ENCODE results near the gene MCUR1.
A peak's percentile ranks its signal among the peaks of the same experiment; 100 is the strongest.

Gene MCUR1

DNA sequence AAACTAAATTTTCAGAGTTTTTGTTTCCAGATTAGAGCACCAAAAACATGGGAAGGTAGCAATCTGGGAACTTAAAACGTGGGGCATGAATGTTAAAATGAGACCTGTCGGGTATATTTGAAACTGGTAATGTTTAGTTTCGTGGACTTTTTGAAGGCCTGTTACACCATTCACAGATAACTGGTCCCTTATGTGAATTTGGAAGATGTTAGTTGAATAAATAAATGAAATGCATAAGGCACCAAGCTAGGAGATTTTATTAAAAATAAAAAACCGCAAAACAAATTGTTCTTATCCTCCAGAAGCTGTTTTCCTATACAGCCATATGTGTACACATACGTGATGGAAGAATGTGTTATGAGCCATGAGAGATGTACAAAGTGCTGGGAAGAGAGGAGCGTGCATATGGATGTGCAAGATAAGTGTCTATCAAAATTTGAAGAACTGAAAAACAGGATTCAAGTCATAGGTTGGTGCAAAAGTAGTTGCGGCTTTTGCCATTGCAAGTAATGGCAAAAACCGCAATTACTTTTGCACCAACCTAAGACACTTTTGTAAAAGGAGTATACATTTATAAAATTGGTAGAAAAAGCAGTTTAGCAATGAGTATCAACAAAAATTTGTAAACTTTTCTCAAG, 700 bp upstream of the MCUR1 start:
- H3K4me1 Mint-ChIP-seq = peaks cover 30% of the 10 kb centered on the region
- H3K36me3 Mint-ChIP-seq (ENCODE audit: insufficient read depth) = peaks cover 5% of the 10 kb centered on the region
- H3K9me3 Mint-ChIP-seq = no peaks in the 10 kb centered on the region
- peak overlapping the region; percentile 73 for H3K27ac Mint-ChIP-seq (ENCODE audit: low read depth)
- H3K27me3 Mint-ChIP-seq = no peaks in the 10 kb centered on the region
- H3K4me3 Mint-ChIP-seq = peak overlapping the region; percentile 81
- ATAC-seq (replicated peaks; ENCODE audit: extremely low read depth, poor library complexity, severe bottlenecking) (no peak), DNase-seq (ENCODE audit: low spot score in 2 of 2) (no peak)

DNA sequence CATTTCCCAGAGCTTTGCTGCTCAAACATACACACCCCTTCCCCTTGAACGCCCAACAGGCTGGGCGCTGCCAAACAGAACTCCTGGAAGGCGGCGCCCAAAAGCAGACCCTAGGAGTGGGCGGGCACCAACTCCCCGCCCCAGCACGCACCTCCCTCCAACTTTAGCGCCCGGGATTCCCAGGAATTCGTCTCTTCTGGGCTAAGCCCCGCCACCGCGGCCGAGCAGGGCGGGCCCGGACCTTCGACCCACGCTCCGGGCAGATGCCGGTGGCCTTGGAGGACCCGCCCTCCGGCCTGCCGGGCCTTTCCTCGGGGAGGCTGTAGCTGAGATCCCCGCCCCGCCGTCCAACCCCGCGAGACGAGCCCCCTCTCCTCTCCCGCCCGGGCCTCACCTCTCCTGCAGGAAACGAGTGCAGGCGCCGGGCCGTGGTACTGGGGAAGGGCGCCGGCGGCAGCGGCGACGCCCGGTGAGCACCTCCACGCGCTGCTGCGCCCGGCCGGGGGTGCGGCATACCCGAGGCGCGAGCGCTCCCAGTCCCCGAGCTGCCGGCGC, 659 bp downstream of the MCUR1 start:
- peaks cover 32% of the 10 kb centered on the region for H3K4me1 Mint-ChIP-seq
- DNase-seq (ENCODE audit: low spot score in 2 of 2) (peak; percentile 11 to 13), ATAC-seq (replicated peaks; ENCODE audit: extremely low read depth, poor library complexity, severe bottlenecking) (peak; percentile 12)
- H3K27me3 Mint-ChIP-seq = no peaks in the 10 kb centered on the region
- H3K9me3 Mint-ChIP-seq = no peaks in the 10 kb centered on the region
- H3K27ac Mint-ChIP-seq (ENCODE audit: low read depth) = peak overlapping the region; percentile 73
- peak overlapping the region; percentile 81 for H3K4me3 Mint-ChIP-seq
- H3K36me3 Mint-ChIP-seq (ENCODE audit: insufficient read depth) = peaks cover 7% of the 10 kb centered on the region

- Mint-ChIP-seq H3K27me3 (no peaks in the 10 kb centered on the region), H3K36me3 (ENCODE audit: insufficient read depth) (peaks cover 7% of the 10 kb centered on the region), H3K4me3 (peak overlapping the region; percentile 81), H3K27ac (ENCODE audit: low read depth) (no peak overlapping the region), H3K9me3 (no peaks in the 10 kb centered on the region), H3K4me1 (peaks cover 38% of the 10 kb centered on the region)
- DNase-seq (ENCODE audit: low spot score in 2 of 2) (no peak), ATAC-seq (replicated peaks; ENCODE audit: extremely low read depth, poor library complexity, severe bottlenecking) (no peak)
Measured at GRCh38 chr6:13813026-13813425, 1.3 kb downstream of the MCUR1 start.

DNA sequence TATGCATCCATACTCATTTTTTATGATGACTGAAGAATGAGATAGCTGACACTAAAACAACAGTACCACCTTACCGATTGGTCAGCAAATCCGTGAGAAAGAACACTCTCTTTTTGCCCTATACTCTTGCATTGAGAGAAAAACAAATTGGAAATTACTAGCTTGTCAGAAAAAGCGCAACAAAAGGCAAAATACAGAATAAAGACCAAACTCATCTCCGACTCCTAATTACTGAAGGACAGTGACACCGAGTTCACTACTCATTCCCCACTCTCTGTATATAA, 2.1 kb downstream of the MCUR1 start:
- Mint-ChIP-seq H3K27me3 (no peaks in the 10 kb centered on the region), H3K4me1 (peaks cover 42% of the 10 kb centered on the region), H3K4me3 (no peak overlapping the region), H3K27ac (ENCODE audit: low read depth) (no peak overlapping the region), H3K9me3 (no peaks in the 10 kb centered on the region), H3K36me3 (ENCODE audit: insufficient read depth) (peaks cover 7% of the 10 kb centered on the region)
- no peak for DNase-seq (ENCODE audit: low spot score in 2 of 2)
- ATAC-seq (replicated peaks; ENCODE audit: extremely low read depth, poor library complexity, severe bottlenecking) = no peak

- no peak overlapping the region for H3K27ac Mint-ChIP-seq (ENCODE audit: low read depth)
- H3K27me3 Mint-ChIP-seq = no peaks in the 10 kb centered on the region
- no peak overlapping the region for H3K4me3 Mint-ChIP-seq
- no peak for DNase-seq (ENCODE audit: low spot score in 2 of 2)
- ATAC-seq (replicated peaks; ENCODE audit: extremely low read depth, poor library complexity, severe bottlenecking) = no peak
- H3K4me1 Mint-ChIP-seq = peaks cover 42% of the 10 kb centered on the region
- peaks cover 7% of the 10 kb centered on the region for H3K36me3 Mint-ChIP-seq (ENCODE audit: insufficient read depth)
- H3K9me3 Mint-ChIP-seq = no peaks in the 10 kb centered on the region
Measured at GRCh38 chr6:13811627-13812358, 2.6 kb downstream of the MCUR1 start.

DNA sequence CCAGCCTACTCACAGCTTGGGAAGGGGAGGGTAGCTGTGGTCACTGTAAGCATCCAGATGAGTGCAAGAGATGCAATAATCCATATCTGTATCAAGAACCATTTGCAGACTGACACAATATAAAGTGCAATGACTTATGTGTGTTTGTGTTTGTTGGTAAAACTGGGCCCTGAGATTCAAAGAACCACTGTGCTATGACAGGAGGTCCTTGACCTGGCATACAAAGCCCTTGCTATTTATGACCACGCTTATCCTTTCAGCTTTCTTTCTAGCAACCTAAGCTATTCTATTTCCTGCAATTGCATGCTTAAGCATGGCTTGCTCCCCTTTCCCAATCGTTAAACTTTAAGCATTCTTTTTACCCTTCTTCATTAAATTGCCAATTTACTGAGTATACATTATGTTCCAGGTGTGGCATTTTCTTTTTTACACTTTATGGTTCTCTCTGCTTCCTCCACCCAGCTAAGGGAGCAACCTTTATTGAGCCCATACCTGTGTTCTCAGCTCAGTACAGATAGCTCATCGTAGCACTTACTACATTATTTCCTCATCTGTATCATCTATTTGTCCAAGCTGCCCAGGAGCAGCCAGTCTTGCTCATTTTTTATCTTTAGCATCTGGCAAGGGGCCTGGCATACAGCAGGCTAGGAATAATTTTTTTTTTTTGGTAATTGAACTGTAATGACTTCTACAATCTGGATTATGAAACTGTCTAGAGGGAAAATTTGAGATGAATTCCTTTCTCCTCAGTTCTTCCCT, 3.5 kb downstream of the MCUR1 start:
- ATAC-seq (replicated peaks; ENCODE audit: extremely low read depth, poor library complexity, severe bottlenecking) (no peak), DNase-seq (ENCODE audit: low spot score in 2 of 2) (no peak)
- H3K27ac Mint-ChIP-seq (ENCODE audit: low read depth) = no peak overlapping the region
- H3K4me1 Mint-ChIP-seq = peaks cover 42% of the 10 kb centered on the region
- H3K9me3 Mint-ChIP-seq = no peaks in the 10 kb centered on the region
- peaks cover 4% of the 10 kb centered on the region for H3K36me3 Mint-ChIP-seq (ENCODE audit: insufficient read depth)
- H3K4me3 Mint-ChIP-seq = no peak overlapping the region
- H3K27me3 Mint-ChIP-seq = no peaks in the 10 kb centered on the region

DNA sequence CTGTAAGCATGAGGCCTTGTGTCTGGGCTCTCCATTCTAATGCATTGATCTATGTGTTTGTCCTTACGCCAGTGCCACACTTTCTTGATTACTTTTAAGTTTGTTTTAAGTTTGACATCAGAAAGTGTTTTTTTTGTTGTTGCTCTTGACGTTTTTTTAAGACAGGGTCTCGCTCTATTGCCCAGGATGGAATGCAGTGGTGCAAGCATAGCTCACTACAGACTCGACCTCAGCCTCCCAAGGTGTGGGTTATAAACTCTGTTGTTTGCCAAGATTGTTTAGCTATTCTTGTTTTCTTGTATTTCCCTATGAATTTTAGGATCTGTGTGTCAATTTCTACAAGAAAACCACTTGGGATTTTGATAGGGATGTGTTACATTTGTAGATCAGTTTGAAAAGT, 5.6 kb downstream of the MCUR1 start:
- Mint-ChIP-seq H3K27ac (ENCODE audit: low read depth) (no peak overlapping the region), H3K36me3 (ENCODE audit: insufficient read depth) (peaks cover 19% of the 10 kb centered on the region)

DNA sequence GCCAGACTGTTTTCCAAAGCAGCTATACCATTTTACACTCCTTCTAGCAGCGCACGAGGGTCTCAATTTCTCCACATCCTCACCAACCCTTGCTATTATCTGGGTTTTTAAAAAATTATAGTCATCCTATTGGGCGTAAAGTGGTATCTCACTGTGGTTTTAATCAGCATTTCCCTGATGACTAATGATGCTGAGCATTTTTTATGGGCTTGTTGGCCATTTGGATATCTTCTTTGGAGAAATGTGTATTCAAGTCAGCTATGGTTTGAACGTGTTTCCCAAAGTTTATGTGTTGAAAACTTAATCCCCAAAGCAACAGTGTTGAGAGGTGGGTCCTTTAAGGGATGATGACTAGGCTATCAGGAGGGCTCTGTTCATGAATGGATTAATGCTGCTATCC, 6.7 kb downstream of the MCUR1 start:
- Mint-ChIP-seq H3K36me3 (ENCODE audit: insufficient read depth) (peaks cover 25% of the 10 kb centered on the region), H3K9me3 (no peaks in the 10 kb centered on the region), H3K4me3 (no peak overlapping the region), H3K27ac (ENCODE audit: low read depth) (no peak overlapping the region), H3K27me3 (no peaks in the 10 kb centered on the region), H3K4me1 (peaks cover 29% of the 10 kb centered on the region)
- ATAC-seq (replicated peaks; ENCODE audit: extremely low read depth, poor library complexity, severe bottlenecking) (no peak), DNase-seq (ENCODE audit: low spot score in 2 of 2) (no peak)

More for the DNA sequence above, 5.6 kb downstream of the MCUR1 start:
- no peak for ATAC-seq (replicated peaks; ENCODE audit: extremely low read depth, poor library complexity, severe bottlenecking)
- Mint-ChIP-seq H3K9me3 (no peaks in the 10 kb centered on the region), H3K27me3 (no peaks in the 10 kb centered on the region), H3K4me1 (peaks cover 38% of the 10 kb centered on the region), H3K4me3 (no peak overlapping the region)
- no peak for DNase-seq (ENCODE audit: low spot score in 2 of 2)

GRCh38 chr6:13803581-13803980, 10.8 kb downstream of the MCUR1 start:
- H3K4me3 Mint-ChIP-seq = no peak overlapping the region
- ATAC-seq (replicated peaks; ENCODE audit: extremely low read depth, poor library complexity, severe bottlenecking) = no peak
- peaks cover 9% of the 10 kb centered on the region for H3K4me1 Mint-ChIP-seq
- no peaks in the 10 kb centered on the region for H3K27me3 Mint-ChIP-seq
- H3K9me3 Mint-ChIP-seq = no peaks in the 10 kb centered on the region
- DNase-seq (ENCODE audit: low spot score in 2 of 2) = no peak
- peaks cover 42% of the 10 kb centered on the region for H3K36me3 Mint-ChIP-seq (ENCODE audit: insufficient read depth)
- H3K27ac Mint-ChIP-seq (ENCODE audit: low read depth) = no peak overlapping the region

GRCh38 chr6:13800615-13801014, 13.7 kb downstream of the MCUR1 start:
- H3K4me1 Mint-ChIP-seq = no peaks in the 10 kb centered on the region
- H3K4me3 Mint-ChIP-seq = no peak overlapping the region
- peaks cover 46% of the 10 kb centered on the region for H3K36me3 Mint-ChIP-seq (ENCODE audit: insufficient read depth)
- DNase-seq (ENCODE audit: low spot score in 2 of 2) = no peak
- ATAC-seq (replicated peaks; ENCODE audit: extremely low read depth, poor library complexity, severe bottlenecking) = no peak
- H3K27ac Mint-ChIP-seq (ENCODE audit: low read depth) = no peak overlapping the region
- H3K9me3 Mint-ChIP-seq = no peaks in the 10 kb centered on the region
- H3K27me3 Mint-ChIP-seq = no peaks in the 10 kb centered on the region

DNA sequence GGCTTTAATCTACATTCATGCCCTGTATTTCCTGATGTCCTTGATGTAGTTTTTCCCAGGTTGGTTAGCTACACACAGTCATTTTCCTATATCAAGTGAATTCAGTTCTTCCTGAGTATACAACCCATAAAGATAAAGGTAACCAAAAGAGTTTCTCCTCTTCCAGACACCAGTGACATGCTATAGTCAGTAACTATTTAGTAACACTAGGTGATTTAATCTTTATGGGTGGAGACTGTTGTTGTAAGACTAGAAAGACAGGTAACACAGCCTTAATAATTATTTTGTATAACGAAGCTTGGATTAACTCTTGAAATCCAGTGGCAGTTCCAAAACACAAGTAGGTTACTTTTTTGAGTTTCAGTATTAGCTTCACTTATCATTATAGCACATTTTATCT, 17.6 kb downstream of the MCUR1 start:
- H3K36me3 Mint-ChIP-seq (ENCODE audit: insufficient read depth) = peaks cover 41% of the 10 kb centered on the region
- H3K27me3 Mint-ChIP-seq = no peaks in the 10 kb centered on the region
- peaks cover 8% of the 10 kb centered on the region for H3K4me1 Mint-ChIP-seq
- no peak for DNase-seq (ENCODE audit: low spot score in 2 of 2)
- H3K27ac Mint-ChIP-seq (ENCODE audit: low read depth) = no peak overlapping the region
- ATAC-seq (replicated peaks; ENCODE audit: extremely low read depth, poor library complexity, severe bottlenecking) = no peak
- H3K4me3 Mint-ChIP-seq = no peak overlapping the region
- no peaks in the 10 kb centered on the region for H3K9me3 Mint-ChIP-seq

DNA sequence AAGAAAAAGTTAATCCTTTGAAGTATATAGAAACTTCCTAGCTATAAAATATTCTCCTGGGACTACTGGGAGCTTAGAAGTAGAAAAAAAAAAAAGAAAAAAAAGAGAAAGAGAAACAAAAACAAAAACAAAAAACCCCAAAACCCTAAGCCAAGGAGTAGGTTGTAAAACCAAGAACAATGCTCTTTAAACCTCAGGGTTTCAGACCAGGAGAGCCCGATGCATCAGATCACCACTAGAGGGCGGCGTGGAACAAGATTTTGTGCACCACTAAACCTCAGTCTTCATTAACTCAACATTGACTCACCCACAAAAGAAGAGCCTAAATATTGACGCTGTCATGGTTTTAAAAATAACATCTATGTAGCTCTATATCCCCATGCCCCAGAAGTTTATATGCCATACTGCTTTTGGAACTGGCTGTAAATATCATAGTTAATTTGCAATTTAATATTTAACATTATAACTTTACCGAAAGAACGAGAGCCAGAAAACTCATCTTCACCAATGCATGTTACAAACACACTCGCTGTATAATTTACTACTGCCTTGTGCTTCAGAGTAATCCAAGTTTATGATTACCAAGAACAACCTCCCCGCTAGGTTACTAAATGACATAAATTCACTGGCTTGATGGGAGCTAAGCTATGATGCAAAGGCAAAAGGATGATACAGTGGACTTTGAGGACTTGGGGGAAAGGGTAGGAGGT, 19.2 kb downstream of the MCUR1 start:
- H3K36me3 Mint-ChIP-seq (ENCODE audit: insufficient read depth) = peaks cover 37% of the 10 kb centered on the region
- H3K27ac Mint-ChIP-seq (ENCODE audit: low read depth) = peak overlapping the region; percentile 80
- peak; percentile 65 to 72 for DNase-seq (ENCODE audit: low spot score in 2 of 2)
- no peaks in the 10 kb centered on the region for H3K9me3 Mint-ChIP-seq
- peaks cover 8% of the 10 kb centered on the region for H3K4me1 Mint-ChIP-seq
- H3K4me3 Mint-ChIP-seq = no peak overlapping the region
- ATAC-seq (replicated peaks; ENCODE audit: extremely low read depth, poor library complexity, severe bottlenecking) = peak; percentile 96
- H3K27me3 Mint-ChIP-seq = no peaks in the 10 kb centered on the region
